Tibial nerve (tissue), 4 donors: Measurements from ENCODE around the gene PIGP. TPM values are rescaled to one million over a fixed set of nuclear protein-coding genes. Genes with fewer than 3 reads are reported as not detected.

Experiments
- DNase-seq, 2 donors: peaks; one replicate each; pipeline ENCODE4 v3.0.0-alpha.2; 2019; ENCODE audit warnings: low spot score in 2 of 2
- H3K27ac ChIP-seq, 4 donors: fragments of 200-600 bp; sonication (generic) in 3 of 4; one replicate each; pipeline ENCODE4 v1.5.1; 2017 to 2019; ENCODE audit warnings: mild to moderate bottlenecking in 1 of 4
- H3K27me3 ChIP-seq, 2 donors: fragments of 200-600 bp; sonication (generic) in 1 of 2; one replicate each; pipeline versions ENCODE4 v1.5.1 to v1.6.0; 2017 to 2019
- H3K36me3 ChIP-seq, 3 donors: fragments of 200-600 bp; sonication (generic); one replicate each; pipeline ENCODE4 v1.5.1; 2018 to 2019
- H3K4me1 ChIP-seq, 4 donors: fragments of 200-600 bp; sonication (generic) in 3 of 4; one replicate each; pipeline ENCODE4 v1.5.1; 2017 to 2019
- H3K4me3 ChIP-seq, 4 donors: fragments of 200-600 bp; sonication (generic) in 3 of 4; one replicate each; pipeline ENCODE4 v1.5.1; 2017 to 2019; ENCODE audit warnings: mild to moderate bottlenecking in 1 of 4, moderate library complexity in 1 of 4
- H3K9me3 ChIP-seq, 4 donors: fragments of 200-600 bp; sonication (generic) in 3 of 4; one replicate each; pipeline ENCODE4 v1.5.1; 2017 to 2019
- EP300 ChIP-seq, 2 donors: sonication (generic); formaldehyde crosslinking; IDR thresholded peaks; one replicate each; pipeline ENCODE4 v1.6.1; 2017; ENCODE audit warnings: antibody characterized with exemption in 2 of 2, mild to moderate bottlenecking in 1 of 2
- POLR2A ChIP-seq, 2 donors: fragments of 450-650 bp; IDR thresholded peaks; one replicate each; pipeline ENCODE4 v1.6.1; 2017; ENCODE audit warnings: antibody characterized with exemption in 2 of 2, mild to moderate bottlenecking in 2 of 2, moderate library complexity in 2 of 2
- WGBS, 2 donors: methylation state at CpG; one replicate each; pipeline ENCODE4 v1.1.5; 2018; 5-methylcytosine and 5-hydroxymethylcytosine counted together
- total RNA-seq, 4 donors: library from RNA; depleted of rRNA; stranded (reverse); fragments of >200 nt; gene quantifications; one replicate each; pipeline ENCODE4 v1.1.0, GENCODE V29; 2016
- TF ChIP-seq, protein P1 (sequence below), 5 experiments: fragments of 200-600 bp in 3 of 5; fragments of 450-650 bp in 2 of 5; sonication (generic) in 3 of 5; IDR thresholded peaks; one replicate each; pipeline ENCODE4 v1.5.1; 2016 to 2019; ENCODE audit warnings: antibody characterized with exemption in 5 of 5, mild to moderate bottlenecking in 3 of 5, moderate library complexity in 2 of 5

Gene PIGP
- total RNA-seq, 4 donors from 2014 or later = 4.5 to 40.0 (median 26.5) TPM

DNA sequence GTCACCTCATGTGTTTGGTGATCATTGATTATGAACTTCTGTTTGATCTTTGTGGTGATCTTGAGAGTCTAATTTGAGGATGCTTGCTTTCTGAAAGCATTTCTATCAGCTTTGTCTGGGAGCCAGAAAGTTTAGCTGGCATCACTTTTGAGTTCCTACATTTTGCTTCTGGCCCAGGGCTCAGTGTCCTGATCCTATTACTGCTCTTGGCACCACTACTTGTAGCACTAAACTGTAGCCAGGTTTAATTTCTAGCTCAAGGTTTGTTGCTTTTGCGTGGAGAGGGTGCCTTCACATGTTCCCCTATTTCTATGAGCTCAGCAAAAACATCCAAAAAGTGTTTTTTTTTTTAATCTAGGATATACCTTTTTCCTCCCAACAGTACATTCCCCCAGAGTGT is 9.5 kb upstream of the PIGP start:
- no peak for DNase-seq
- no peak for TF ChIP-seq POLR2A (IDR thresholded peaks at IDR 0.05)
- TF ChIP-seq, protein P1, sequence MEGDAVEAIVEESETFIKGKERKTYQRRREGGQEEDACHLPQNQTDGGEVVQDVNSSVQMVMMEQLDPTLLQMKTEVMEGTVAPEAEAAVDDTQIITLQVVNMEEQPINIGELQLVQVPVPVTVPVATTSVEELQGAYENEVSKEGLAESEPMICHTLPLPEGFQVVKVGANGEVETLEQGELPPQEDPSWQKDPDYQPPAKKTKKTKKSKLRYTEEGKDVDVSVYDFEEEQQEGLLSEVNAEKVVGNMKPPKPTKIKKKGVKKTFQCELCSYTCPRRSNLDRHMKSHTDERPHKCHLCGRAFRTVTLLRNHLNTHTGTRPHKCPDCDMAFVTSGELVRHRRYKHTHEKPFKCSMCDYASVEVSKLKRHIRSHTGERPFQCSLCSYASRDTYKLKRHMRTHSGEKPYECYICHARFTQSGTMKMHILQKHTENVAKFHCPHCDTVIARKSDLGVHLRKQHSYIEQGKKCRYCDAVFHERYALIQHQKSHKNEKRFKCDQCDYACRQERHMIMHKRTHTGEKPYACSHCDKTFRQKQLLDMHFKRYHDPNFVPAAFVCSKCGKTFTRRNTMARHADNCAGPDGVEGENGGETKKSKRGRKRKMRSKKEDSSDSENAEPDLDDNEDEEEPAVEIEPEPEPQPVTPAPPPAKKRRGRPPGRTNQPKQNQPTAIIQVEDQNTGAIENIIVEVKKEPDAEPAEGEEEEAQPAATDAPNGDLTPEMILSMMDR (IDR thresholded peaks at IDR 0.05) = no peak
- no peak for TF ChIP-seq EP300 (IDR thresholded peaks at IDR 0.05)
- Histone ChIP-seq H3K27ac (no peak overlapping the region), H3K36me3 (no peaks in the 10 kb centered on the region), H3K4me3 (no peak overlapping the region), H3K4me1 (peaks cover 0 to 25% (median 5%) of the 10 kb centered on the region in 4 donors), H3K9me3 (peaks cover 0 to 11% (median 0%) of the 10 kb centered on the region in 4 donors), H3K27me3 (no peaks in the 10 kb centered on the region)
- 70 to 84% methylated on average over 1 of the region's 1 CpG for WGBS, 2 donors

DNA sequence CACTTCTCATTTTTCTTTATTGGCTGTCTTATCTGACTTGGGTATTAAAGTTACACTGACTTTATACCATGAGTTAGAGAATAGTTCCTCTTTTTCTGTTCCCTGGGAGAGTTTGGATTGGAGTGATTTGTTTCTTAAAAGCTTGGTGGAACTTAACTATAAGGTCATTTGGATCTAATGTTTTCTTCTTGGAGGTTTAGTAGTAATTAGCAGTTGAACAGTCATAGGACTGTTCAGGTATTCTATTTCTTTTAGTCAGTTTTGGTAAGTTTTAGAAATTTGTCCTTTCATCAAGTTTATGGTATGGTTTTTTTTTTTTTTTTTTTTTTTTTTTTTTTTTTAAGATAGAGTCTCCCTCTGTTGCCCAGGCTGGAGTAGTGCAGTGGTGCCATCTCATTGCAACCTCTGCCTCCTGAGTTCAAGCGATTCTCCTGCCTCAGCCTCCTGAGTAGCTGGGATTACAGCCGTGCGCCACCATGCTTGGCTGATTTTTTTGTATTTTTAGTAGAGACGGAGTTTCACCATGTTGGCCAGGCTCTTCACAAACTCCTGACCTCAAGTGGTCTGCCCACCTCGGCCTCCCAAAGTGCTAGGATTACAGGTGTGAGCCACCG is 6.4 kb upstream of the PIGP start:
- Histone ChIP-seq H3K27ac (no peak overlapping the region), H3K4me1 (peaks cover 0 to 34% (median 6%) of the 10 kb centered on the region in 4 donors), H3K36me3 (no peaks in the 10 kb centered on the region), H3K9me3 (peaks cover 0 to 11% (median 0%) of the 10 kb centered on the region in 4 donors), H3K27me3 (no peaks in the 10 kb centered on the region), H3K4me3 (no peak overlapping the region)
- no peak for DNase-seq
- TF ChIP-seq, protein P1 (IDR thresholded peaks at IDR 0.05) = peak in 1 of 5 experiments; percentile 15
- TF ChIP-seq EP300 (IDR thresholded peaks at IDR 0.05) = no peak
- WGBS, 2 donors = 96 to 97% methylated on average over 6 of the region's 6 CpGs

DNA sequence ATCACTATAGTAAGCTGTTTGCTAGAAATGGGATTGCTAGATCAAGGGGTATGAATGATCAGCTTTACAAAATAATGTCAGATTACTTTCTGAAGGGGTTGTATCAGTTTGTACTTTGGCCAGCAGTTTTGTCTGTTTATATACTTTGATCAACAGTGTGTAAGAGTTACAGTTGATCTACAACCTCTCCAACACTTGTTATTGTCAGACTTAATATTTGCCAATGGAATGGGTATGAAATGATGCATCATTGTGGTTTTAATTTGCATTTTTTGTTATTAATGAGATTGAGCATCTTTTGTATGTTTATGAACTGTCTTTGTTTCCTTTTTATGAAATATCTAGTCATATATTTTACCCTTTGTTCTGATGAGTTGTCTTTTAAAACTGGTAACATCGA is 4.5 kb upstream of the PIGP start:
- Histone ChIP-seq H3K27ac (no peak overlapping the region), H3K4me3 (no peak overlapping the region), H3K27me3 (no peaks in the 10 kb centered on the region), H3K4me1 (peaks cover 0 to 19% (median 4%) of the 10 kb centered on the region in 4 donors), H3K9me3 (peaks cover 0 to 11% (median 0%) of the 10 kb centered on the region in 4 donors), H3K36me3 (no peaks in the 10 kb centered on the region)
- WGBS, 2 donors = 97 to 98% methylated on average over 1 of the region's 1 CpG
- DNase-seq = no peak
- TF ChIP-seq EP300 (IDR thresholded peaks at IDR 0.05) (no peak), POLR2A (IDR thresholded peaks at IDR 0.05) (no peak)
- TF ChIP-seq, protein P1 (IDR thresholded peaks at IDR 0.05) = no peak

DNA sequence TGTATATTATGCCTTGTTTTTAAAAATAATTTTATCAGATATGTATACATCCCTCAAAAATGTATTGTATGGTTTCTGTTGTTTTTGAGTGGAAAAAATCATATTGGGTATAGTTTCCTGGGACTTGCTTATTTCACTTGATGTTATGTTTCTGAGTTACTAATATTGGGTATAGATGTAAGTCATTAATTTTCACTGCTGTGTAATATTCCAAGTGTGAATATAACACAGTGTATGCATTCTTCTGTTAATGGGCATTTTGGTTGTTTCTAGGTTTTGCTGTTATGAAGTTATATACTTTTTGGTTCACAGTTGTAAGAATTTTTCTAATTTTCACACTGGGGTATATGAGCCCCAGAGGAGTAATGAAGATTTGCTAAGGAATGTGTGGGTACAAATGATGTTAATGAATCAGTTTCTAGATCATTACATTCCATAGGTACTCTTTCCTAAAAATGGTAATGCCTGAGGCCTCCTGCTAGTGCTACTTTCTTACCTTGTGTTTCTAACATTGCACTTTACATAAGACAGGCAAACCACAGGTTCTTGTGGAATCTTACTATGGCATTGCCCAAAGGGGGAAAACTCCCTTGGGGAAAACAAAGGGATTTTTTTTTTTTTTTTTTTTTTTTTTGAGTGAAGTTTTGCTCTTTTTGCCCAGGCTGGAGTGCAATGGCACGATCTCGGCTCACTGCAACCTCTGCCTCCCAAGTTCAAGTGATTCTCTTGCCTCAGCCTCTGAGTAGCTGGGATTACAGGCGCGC is 3.4 kb upstream of the PIGP start:
- TF ChIP-seq POLR2A (IDR thresholded peaks at IDR 0.05) = no peak
- no peak for TF ChIP-seq EP300 (IDR thresholded peaks at IDR 0.05)
- TF ChIP-seq, protein P1 (IDR thresholded peaks at IDR 0.05) = no peak
- DNase-seq = no peak
- no peak overlapping the region for H3K4me3 ChIP-seq
- no peak overlapping the region for H3K27ac ChIP-seq
- H3K4me1 ChIP-seq = peaks cover 0 to 25% (median 9%) of the 10 kb centered on the region in 4 donors
- H3K36me3 ChIP-seq = no peaks in the 10 kb centered on the region
- H3K27me3 ChIP-seq = no peaks in the 10 kb centered on the region
- peaks cover 0 to 11% (median 0%) of the 10 kb centered on the region in 4 donors for H3K9me3 ChIP-seq
- 99 to 100% methylated on average over 3 to 4 of the region's 4 CpGs for WGBS, 2 donors

DNA sequence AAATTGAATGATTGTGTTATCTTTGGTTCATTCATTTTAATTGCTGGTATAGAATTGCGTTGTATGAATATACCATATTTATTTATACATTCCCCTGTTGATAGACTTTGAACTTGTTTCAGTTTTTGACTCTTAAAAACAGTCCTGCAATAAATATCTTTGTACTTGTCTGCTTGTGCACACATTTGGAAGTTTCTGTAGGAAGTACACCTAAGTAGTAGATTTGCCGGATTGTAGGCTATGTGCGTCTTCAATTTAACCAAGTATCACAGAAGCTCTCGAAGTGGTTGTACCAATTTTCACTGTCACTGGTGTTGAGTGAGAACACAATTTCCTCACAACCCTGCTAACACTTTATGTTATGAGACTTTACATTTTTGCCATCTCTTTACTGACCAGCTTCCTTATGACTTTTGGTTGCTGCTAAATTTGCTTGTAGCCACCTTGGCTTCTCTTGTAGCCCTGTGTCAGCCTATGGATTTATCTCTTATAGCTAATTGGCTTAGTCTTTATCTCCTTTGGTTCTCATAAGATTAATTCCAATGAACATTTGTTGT is 2.4 kb upstream of the PIGP start:
- Histone ChIP-seq H3K4me1 (peaks cover 0 to 34% (median 12%) of the 10 kb centered on the region in 4 donors), H3K27me3 (no peaks in the 10 kb centered on the region), H3K4me3 (no peak overlapping the region), H3K9me3 (peaks cover 0 to 11% (median 0%) of the 10 kb centered on the region in 4 donors), H3K27ac (no peak overlapping the region), H3K36me3 (no peaks in the 10 kb centered on the region)
- TF ChIP-seq EP300 (IDR thresholded peaks at IDR 0.05) (no peak), POLR2A (IDR thresholded peaks at IDR 0.05) (no peak)
- TF ChIP-seq, protein P1 (IDR thresholded peaks at IDR 0.05) = no peak
- 89 to 93% methylated on average over 4 of the region's 4 CpGs for WGBS, 2 donors
- DNase-seq = no peak
